CD4-positive, alpha-beta T cell treated with Interferon gamma for 1 hour (primary cell): Measurements from ENCODE around the gene RPRD1A.
A peak's percentile ranks its signal among the peaks of the same experiment; 100 is the strongest.
"Not testable (repeated sequence)": the region's sequence is repeated elsewhere in the genome, so short reads cannot be mapped to it uniquely, and the experiment has no call there.

ENCODE experiments used
- DNase-seq: peaks from one replicate; pipeline ENCODE4 v3.0.0-alpha.2; 2020

The RPRD1A gene

GRCh38 chr18:36025025-36025424, 42.3 kb downstream of the RPRD1A start:
- no peak for DNase-seq

GRCh38 chr18:36024241-36024640, 43.1 kb downstream of the RPRD1A start:
- not testable (repeated sequence) for DNase-seq

- DNase-seq: no peak
Observed at GRCh38 chr18:36023336-36023735, 44.0 kb downstream of the RPRD1A start.

GRCh38 chr18:36020174-36020711, 47.1 kb downstream of the RPRD1A start:
- DNase-seq: no peak

- no peak for DNase-seq
Observed at GRCh38 chr18:36017232-36017631, 50.1 kb downstream of the RPRD1A start.

GRCh38 chr18:36015629-36016028, 51.7 kb downstream of the RPRD1A start:
- no peak for DNase-seq

GRCh38 chr18:36012891-36013290, 54.5 kb downstream of the RPRD1A start:
- no peak for DNase-seq

GRCh38 chr18:36009214-36009613, 58.1 kb downstream of the RPRD1A start:
- no peak for DNase-seq

GRCh38 chr18:36006997-36007396, 60.4 kb downstream of the RPRD1A start:
- DNase-seq: no peak

GRCh38 chr18:35999925-36000324, 67.4 kb downstream of the RPRD1A start:
- DNase-seq: no peak

GRCh38 chr18:35998967-35999366, 68.4 kb downstream of the RPRD1A start:
- DNase-seq: no peak

GRCh38 chr18:35993013-35993412, 74.3 kb downstream of the RPRD1A start:
- no peak for DNase-seq

GRCh38 chr18:35991696-35992095, 75.7 kb downstream of the RPRD1A start:
- DNase-seq: no peak

- no peak for DNase-seq
Observed at GRCh38 chr18:35983818-35984217, 83.5 kb downstream of the RPRD1A start.

- DNase-seq: no peak
Observed at GRCh38 chr18:35983147-35983546, 84.2 kb downstream of the RPRD1A start.

- no peak for DNase-seq
Observed at GRCh38 chr18:35982409-35983114, 84.8 kb downstream of the RPRD1A start.

- no peak for DNase-seq
Observed at GRCh38 chr18:35979112-35979511, 88.2 kb downstream of the RPRD1A start.

- DNase-seq: no peak
Observed at GRCh38 chr18:35974181-35974580, 93.2 kb downstream of the RPRD1A start.

GRCh38 chr18:35973650-35974049, 93.7 kb downstream of the RPRD1A start:
- no peak for DNase-seq

GRCh38 chr18:35972197-35973000, 95.0 kb downstream of the RPRD1A start, which contains the start of gene RMP24:
Gene RMP24, plus strand, starts transcription at chr18:35972679.
- peak; percentile 91 for DNase-seq

GRCh38 chr18:35971661-35972196, 95.6 kb downstream of the RPRD1A start:
- no peak for DNase-seq

GRCh38 chr18:35969676-35970075, 97.7 kb downstream of the RPRD1A start:
- no peak for DNase-seq

- no peak for DNase-seq
Observed at GRCh38 chr18:35968278-35968880, 99.0 kb downstream of the RPRD1A start.
